GM12874 (cell line): Measurements from ENCODE around the gene RPL31.

Experiments
- CTCF ChIP-seq: IDR thresholded peaks from 2 replicates; pipeline ENCODE4 v1.5.1; 2011; ENCODE audit warnings: low read depth, mild to moderate bottlenecking, control low read depth, low read length, moderate library complexity; ENCODE audit not compliant: insufficient read depth

Gene RPL31

GRCh38 chr2:101001691-101002561 is at the start of gene RPL31:
RPL31 (plus strand) TSS chr2:101002289; CDS start chr2:101002702, 413 bp downstream.
- no peak for TF ChIP-seq CTCF

- no peak for TF ChIP-seq CTCF
Measured at GRCh38 chr2:100952512-100952911, 49.6 kb upstream of the RPL31 start.

- no peak for TF ChIP-seq CTCF
Measured at GRCh38 chr2:100953406-100954043, 48.6 kb upstream of the RPL31 start.

GRCh38 chr2:100954044-100954420 is 48.1 kb upstream of the RPL31 start:
- no peak for TF ChIP-seq CTCF

GRCh38 chr2:100955226-100955625 is 46.9 kb upstream of the RPL31 start:
- TF ChIP-seq CTCF: no peak

- no peak for TF ChIP-seq CTCF
Measured at GRCh38 chr2:100956081-100956480, 46.0 kb upstream of the RPL31 start.

- no peak for TF ChIP-seq CTCF
Measured at GRCh38 chr2:100957996-100958653, 44.0 kb upstream of the RPL31 start.
